Measurements from ENCODE around the gene KCNN2. TPM values are rescaled to one million over a fixed set of nuclear protein-coding genes. Genes with fewer than 3 reads are reported as not detected.

The KCNN2 gene
- total and polyA plus RNA-seq, 2 of the 8 experiments (the other 6 are each of a cell fraction or from before 2014, with no cell fraction given), result 13.1 to 18.6 TPM

DNA sequence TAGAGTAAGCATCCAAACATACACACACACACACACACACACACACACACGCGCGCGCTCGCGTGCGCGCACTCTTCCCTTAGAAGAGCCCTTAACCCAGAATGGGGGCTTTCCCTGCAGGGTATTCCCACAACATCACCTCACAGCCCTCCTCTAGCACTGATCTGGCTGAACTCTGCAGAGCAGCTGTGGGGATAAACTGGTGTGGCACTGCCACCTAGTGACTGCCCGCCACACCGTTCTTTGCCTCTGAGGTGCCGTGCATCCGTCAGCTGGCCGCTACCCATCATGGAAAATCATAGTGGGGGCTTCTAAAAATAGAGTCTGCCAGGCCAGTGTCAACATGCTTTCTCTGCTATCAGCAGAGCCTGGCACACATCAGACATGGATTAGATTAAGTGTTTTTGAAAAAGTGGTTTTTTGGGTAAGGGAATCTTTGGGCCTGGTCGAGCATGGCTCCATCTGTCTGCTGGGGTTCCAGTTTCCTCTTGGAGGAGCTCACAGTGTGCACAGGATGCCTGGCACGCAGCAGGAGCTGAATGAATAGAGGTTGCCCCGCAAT, 88.1 kb downstream of the KCNN2 start (continued):
- 0 out of 4 replicates have a peak, but pooled peaks of 1 of the 2 experiments have one; percentile 35 for TF ChIP-seq SIN3A (conservative IDR thresholded peaks at IDR 0.05 in 1 of 2, IDR thresholded peaks at IDR 0.05 in 1 of 2; ENCODE audit: low read depth in 1 of 2, low read length in 2 of 2)
- TF ChIP-seq, protein P1, sequence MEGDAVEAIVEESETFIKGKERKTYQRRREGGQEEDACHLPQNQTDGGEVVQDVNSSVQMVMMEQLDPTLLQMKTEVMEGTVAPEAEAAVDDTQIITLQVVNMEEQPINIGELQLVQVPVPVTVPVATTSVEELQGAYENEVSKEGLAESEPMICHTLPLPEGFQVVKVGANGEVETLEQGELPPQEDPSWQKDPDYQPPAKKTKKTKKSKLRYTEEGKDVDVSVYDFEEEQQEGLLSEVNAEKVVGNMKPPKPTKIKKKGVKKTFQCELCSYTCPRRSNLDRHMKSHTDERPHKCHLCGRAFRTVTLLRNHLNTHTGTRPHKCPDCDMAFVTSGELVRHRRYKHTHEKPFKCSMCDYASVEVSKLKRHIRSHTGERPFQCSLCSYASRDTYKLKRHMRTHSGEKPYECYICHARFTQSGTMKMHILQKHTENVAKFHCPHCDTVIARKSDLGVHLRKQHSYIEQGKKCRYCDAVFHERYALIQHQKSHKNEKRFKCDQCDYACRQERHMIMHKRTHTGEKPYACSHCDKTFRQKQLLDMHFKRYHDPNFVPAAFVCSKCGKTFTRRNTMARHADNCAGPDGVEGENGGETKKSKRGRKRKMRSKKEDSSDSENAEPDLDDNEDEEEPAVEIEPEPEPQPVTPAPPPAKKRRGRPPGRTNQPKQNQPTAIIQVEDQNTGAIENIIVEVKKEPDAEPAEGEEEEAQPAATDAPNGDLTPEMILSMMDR (IDR thresholded peaks at IDR 0.05; ENCODE audit: control extremely low read depth in 1 of 3, insufficient read depth in 1 of 3, low read depth in 1 of 3, low read length in 3 of 3), result peak; percentile 86 to 98 (median 93)
- TF ChIP-seq BACH1 (IDR thresholded peaks at IDR 0.05; ENCODE audit: low read length), result peak; percentile 49
- 0 out of 2 replicates have a peak, but pooled peaks have one; percentile 34 for TF ChIP-seq CREB1 (IDR thresholded peaks at IDR 0.05)
